Adipose tissue (tissue), 3 donors: Measurements from ENCODE around the gene SPNS1. TPM values are rescaled to one million over a fixed set of nuclear protein-coding genes. Genes with fewer than 3 reads are reported as not detected.
"Not testable (repeated sequence)": the region's sequence is repeated elsewhere in the genome, so short reads cannot be mapped to it uniquely, and the experiment has no call there.

Source experiments
- H3K27ac ChIP-seq: one replicate; pipeline ENCODE4 v1.5.1; 2013; ENCODE audit warnings: low read depth, low read length
- WGBS, 3 donors: extraction: QIAGEN DNeasy Blood & Tissue Kit; methylation state at CpG; one replicate each; pipeline ENCODE4 v1.1.7; 2013; 5-methylcytosine and 5-hydroxymethylcytosine counted together
- polyA plus RNA-seq, 3 donors: library from polyadenylated mRNA; stranded (reverse); fragments of 200-250 nt; gene quantifications; one replicate each; pipeline ENCODE4 v1.2.3, GENCODE V29; 2013
- donor health status: healthy with polysubstance abuse.
- donor health status: Bipolar disorder and iron deficiency.
- donor health status: healthy.

Gene SPNS1
- 10 to 100 TPM; 19.1 to 32.5 (median 22.3) TPM for polyA plus RNA-seq

DNA sequence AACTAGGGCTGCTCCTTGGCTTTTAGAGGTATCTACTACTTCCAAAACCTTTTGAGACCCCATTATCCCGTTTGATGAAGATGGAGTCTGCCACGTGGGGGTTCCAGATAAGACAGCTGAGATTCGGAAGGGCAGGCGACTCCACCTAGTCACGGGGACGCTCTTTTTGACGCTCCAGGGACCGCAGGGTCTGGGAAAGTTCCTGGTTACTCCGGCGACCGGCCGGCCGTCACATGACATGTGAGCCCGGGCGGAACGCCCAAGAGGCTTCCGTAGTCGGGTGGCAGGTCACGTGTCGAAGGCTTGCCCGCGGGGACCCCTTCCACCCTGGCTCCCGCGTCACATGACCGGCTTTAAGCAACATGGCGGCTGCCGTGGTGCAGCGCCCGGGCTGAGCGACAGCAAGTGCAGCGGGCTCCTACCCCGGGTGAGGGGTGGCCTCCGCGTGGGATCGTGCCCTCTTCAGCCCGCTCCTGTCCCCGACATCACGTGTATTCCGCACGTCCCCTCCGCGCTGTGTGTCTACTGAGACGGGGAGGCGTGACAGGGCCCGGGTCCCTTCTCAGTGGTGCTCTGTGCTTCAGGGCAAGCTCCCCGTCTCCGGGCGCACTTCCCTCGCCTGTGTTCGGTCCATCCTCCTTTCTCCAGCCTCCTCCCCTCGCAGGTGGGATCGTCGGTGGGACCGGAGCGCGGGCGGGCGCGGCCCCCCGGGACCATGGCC, at the start of gene SPNS1:
TSS of gene SPNS1 (plus strand) at position 342 of the 721 bp plus-strand sequence. CDS start at position 716, 374 bp downstream.
- 0% methylated on average over 54 to 60 of the region's 60 CpGs for WGBS, 3 donors
- no peak within 1 kb of the TSS for H3K27ac ChIP-seq

GRCh38 chr16:28925386-28926228, 49.0 kb upstream of the SPNS1 start:
- peak overlapping the region; percentile 80 for H3K27ac ChIP-seq

GRCh38 chr16:28926284-28926683, 48.3 kb upstream of the SPNS1 start:
- not testable (repeated sequence) for H3K27ac ChIP-seq
- 66 to 67% (median 66%) methylated on average over 2 of the region's 2 CpGs for WGBS, 3 donors

More at GRCh38 chr16:28925386-28926228, 49.0 kb upstream of the SPNS1 start:
- 0 to 1% (median 1%) methylated on average over 42 to 48 of the region's 48 CpGs for WGBS, 3 donors

GRCh38 chr16:28927815-28928214, 46.8 kb upstream of the SPNS1 start:
- 86 to 97% (median 88%) methylated on average over 1 of the region's 1 CpG for WGBS, 3 donors
- H3K27ac ChIP-seq, result no peak overlapping the region

- WGBS, 3 donors, result 91 to 95% (median 94%) methylated on average over 3 of the region's 3 CpGs
- no peak overlapping the region for H3K27ac ChIP-seq
These were observed 44.4 kb upstream of the SPNS1 start for GRCh38 chr16:28930203-28930602.

DNA sequence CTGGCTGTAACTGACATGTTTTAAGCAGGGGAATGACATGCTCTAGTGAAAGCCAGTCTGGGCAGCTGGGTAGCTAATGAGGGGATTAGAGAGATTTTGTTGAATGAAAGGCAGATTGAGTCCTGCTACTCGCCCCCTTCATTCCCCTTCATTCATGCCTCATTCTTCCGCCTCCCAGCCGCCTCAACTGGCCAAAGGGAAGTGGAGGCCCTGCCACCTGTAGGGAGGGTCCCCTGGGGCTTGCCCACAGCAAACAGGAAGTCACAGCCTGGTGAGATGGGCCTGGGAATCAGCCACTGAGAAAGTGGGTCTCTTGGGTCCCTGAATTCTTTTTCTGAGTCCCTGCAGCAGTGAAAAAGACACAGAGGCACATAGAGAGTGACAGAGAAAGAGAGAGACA, 43.9 kb upstream of the SPNS1 start:
- no peak overlapping the region for H3K27ac ChIP-seq
- 47 to 67% (median 60%) methylated on average over 3 of the region's 3 CpGs for WGBS, 3 donors

- WGBS, 3 donors, result 90 to 94% (median 93%) methylated on average over 10 of the region's 10 CpGs
- H3K27ac ChIP-seq, result no peak within 1 kb of the TSS
These were observed 42.8 kb upstream of the SPNS1 start, which contains the start of gene CD19 for GRCh38 chr16:28931801-28932225. Gene CD19, plus strand, starts transcription at chr16:28931971. Its CDS starts 30 bp downstream, at chr16:28932001.

GRCh38 chr16:28932339-28933141, 42.0 kb upstream of the SPNS1 start:
- H3K27ac ChIP-seq, result no peak overlapping the region
- 79 to 89% (median 81%) methylated on average over 16 to 20 of the region's 20 CpGs for WGBS, 3 donors

DNA sequence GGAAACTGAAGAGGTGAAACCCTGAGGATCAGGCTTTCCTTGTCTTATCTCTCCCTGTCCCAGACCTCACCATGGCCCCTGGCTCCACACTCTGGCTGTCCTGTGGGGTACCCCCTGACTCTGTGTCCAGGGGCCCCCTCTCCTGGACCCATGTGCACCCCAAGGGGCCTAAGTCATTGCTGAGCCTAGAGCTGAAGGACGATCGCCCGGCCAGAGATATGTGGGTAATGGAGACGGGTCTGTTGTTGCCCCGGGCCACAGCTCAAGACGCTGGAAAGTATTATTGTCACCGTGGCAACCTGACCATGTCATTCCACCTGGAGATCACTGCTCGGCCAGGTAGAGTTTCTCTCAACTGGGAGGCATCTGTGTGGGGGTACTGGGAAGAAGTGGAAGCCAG, 41.4 kb upstream of the SPNS1 start:
- H3K27ac ChIP-seq, result no peak overlapping the region
- WGBS, 3 donors, result 67 to 81% (median 80%) methylated on average over 8 of the region's 8 CpGs

DNA sequence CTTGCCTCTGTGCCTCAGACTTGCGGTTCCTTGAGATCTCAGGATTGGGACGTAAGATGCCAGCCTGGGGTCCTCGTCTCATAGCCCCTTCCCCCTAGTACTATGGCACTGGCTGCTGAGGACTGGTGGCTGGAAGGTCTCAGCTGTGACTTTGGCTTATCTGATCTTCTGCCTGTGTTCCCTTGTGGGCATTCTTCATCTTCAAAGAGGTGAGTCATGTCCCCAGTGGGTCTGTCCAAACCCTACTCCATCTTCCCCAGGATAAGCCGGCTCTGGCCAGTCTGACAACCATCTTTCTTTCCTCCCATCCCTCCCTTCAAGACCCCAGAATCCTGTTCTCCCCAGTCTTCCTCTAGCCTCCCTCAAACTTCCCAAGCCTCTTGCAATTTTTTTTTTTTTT, 39.2 kb upstream of the SPNS1 start:
- WGBS, 3 donors, result 95 to 100% (median 96%) methylated on average over 2 to 4 of the region's 4 CpGs
- no peak overlapping the region for H3K27ac ChIP-seq

- H3K27ac ChIP-seq, result no peak overlapping the region
- 25 to 30% (median 30%) methylated on average over 35 to 36 of the region's 36 CpGs for WGBS, 3 donors
These were observed 38.4 kb upstream of the SPNS1 start for GRCh38 chr16:28935924-28936783.

- 60 to 73% (median 73%) methylated on average over 22 to 26 of the region's 26 CpGs for WGBS, 3 donors
- H3K27ac ChIP-seq, result no peak overlapping the region
These were observed 37.8 kb upstream of the SPNS1 start for GRCh38 chr16:28936784-28937155.

- WGBS, 3 donors, result 74 to 81% (median 80%) methylated on average over 13 to 14 of the region's 14 CpGs
- no peak overlapping the region for H3K27ac ChIP-seq
These were observed 37.2 kb upstream of the SPNS1 start for GRCh38 chr16:28937222-28937876.

- WGBS, 3 donors, result 70 to 90% (median 73%) methylated on average over 7 of the region's 7 CpGs
- no peak overlapping the region for H3K27ac ChIP-seq
These were observed 35.9 kb upstream of the SPNS1 start for GRCh38 chr16:28938721-28939120.

GRCh38 chr16:28939825-28940224, 34.8 kb upstream of the SPNS1 start:
- not testable (repeated sequence) for H3K27ac ChIP-seq
- WGBS, 3 donors, result 87 to 93% (median 92%) methylated on average over 7 of the region's 7 CpGs

DNA sequence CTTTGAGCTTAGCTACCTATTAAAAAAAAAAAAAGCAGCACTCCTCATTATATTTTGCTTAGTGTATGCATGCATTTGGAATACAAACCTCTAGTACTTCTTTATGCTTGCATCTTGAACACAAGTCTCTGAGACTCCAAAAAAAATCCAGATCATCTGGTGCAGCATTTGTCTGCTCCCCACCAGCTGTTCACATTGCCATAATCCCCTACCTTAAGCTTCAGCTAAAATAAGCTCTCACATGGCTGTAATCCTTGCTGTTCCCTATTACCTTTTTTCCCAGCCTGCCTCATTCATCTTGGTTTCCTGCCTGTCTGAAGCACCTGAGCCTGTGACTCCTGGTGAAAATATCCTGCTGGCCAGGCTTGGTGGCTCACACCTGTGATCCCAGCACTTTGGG, 31.3 kb upstream of the SPNS1 start:
- H3K27ac ChIP-seq, result no peak overlapping the region

- H3K27ac ChIP-seq, result no peak overlapping the region
- 62 to 77% (median 75%) methylated on average over 4 of the region's 4 CpGs for WGBS, 3 donors
These were observed 27.9 kb upstream of the SPNS1 start for GRCh38 chr16:28946681-28947080.
